Stimulated activated naive B cell treated with anti-CD40 and anti-IgM and Interleukin-4, amounts not matched to agents 10 μg/mL and 1 μg/mL and 100 μg/mL, for 72 hours (primary cell): ENCODE data around the gene EME2.
A peak's percentile ranks its signal among the peaks of the same experiment; 100 is the strongest.

Source experiments
- ATAC-seq, 2 donors: fragments of 150-1000 bp; cut with Tn5 transposase; replicated peaks; 2 replicates each; pipeline ENCODE4 v1.10.0; 2021; ENCODE audit warnings: moderate library complexity in 1 of 2
- DNase-seq: peaks from one replicate; pipeline ENCODE4 v3.0.0; 2021
- H3K27ac Mint-ChIP-seq: one replicate; pipeline ENCODE4 v1.8.0; 2022; ENCODE audit warnings: mild to moderate bottlenecking, mixed read lengths
- H3K27me3 Mint-ChIP-seq, 2 donors: one replicate each; pipeline ENCODE4 v1.8.0; 2022; ENCODE audit warnings: mixed read lengths in 2 of 2
- H3K36me3 Mint-ChIP-seq, 2 donors: one replicate each; pipeline ENCODE4 v1.8.0; 2022; ENCODE audit warnings: mixed read lengths in 2 of 2, mild to moderate bottlenecking in 1 of 2
- H3K4me1 Mint-ChIP-seq, 2 donors: one replicate each; pipeline ENCODE4 v1.8.0; 2022; ENCODE audit warnings: mixed read lengths in 2 of 2, mild to moderate bottlenecking in 1 of 2
- H3K4me3 Mint-ChIP-seq, 2 donors: one replicate each; pipeline ENCODE4 v1.8.0; 2022; ENCODE audit warnings: mild to moderate bottlenecking in 2 of 2, mixed read lengths in 2 of 2, moderate library complexity in 1 of 2
- H3K9me3 Mint-ChIP-seq, 2 donors: one replicate each; pipeline ENCODE4 v1.8.0; 2022; ENCODE audit warnings: mixed read lengths in 2 of 2, mild to moderate bottlenecking in 1 of 2

Gene EME2

GRCh38 chr16:1782408-1783264 is 10.0 kb downstream of the EME2 start, which contains the start of the genes NUBP2 and SPSB3:
TSS of gene NUBP2 (plus strand) at chr16:1782960. CDS start at chr16:1783021, 61 bp downstream.
TSS of gene SPSB3 (minus strand) at chr16:1782571. CDS start at chr16:1781483, 1,088 bp downstream.
- peaks cover 13 to 14% of the 10 kb centered on the region in 2 donors for H3K36me3 Mint-ChIP-seq
- peak within 1 kb of the TSS; percentile 94 for H3K27ac Mint-ChIP-seq
- ATAC-seq (peak; percentile 90 to 92), DNase-seq (peak; percentile 100)
- peaks cover 15 to 39% of the 10 kb centered on the region in 2 donors for H3K4me1 Mint-ChIP-seq
- peak within 1 kb of the TSS; percentile 89 to 96 for H3K4me3 Mint-ChIP-seq
- no peaks in the 10 kb centered on the region for H3K9me3 Mint-ChIP-seq
- H3K27me3 Mint-ChIP-seq: no peaks in the 10 kb centered on the region

- peaks cover 14 to 38% of the 10 kb centered on the region in 2 donors for H3K4me1 Mint-ChIP-seq
- H3K4me3 Mint-ChIP-seq: peak overlapping the region; percentile 60 to 64
- no peak for DNase-seq
- no peaks in the 10 kb centered on the region for H3K9me3 Mint-ChIP-seq
- ATAC-seq: no peak
- no peaks in the 10 kb centered on the region for H3K27me3 Mint-ChIP-seq
- peaks cover 18 to 20% of the 10 kb centered on the region in 2 donors for H3K36me3 Mint-ChIP-seq
- peak overlapping the region; percentile 67 for H3K27ac Mint-ChIP-seq
These were observed 12.6 kb downstream of the EME2 start for GRCh38 chr16:1784977-1785845.

GRCh38 chr16:1785846-1786170 is 13.2 kb downstream of the EME2 start:
- DNase-seq (no peak), ATAC-seq (no peak)
- peaks cover 20 to 24% of the 10 kb centered on the region in 2 donors for H3K36me3 Mint-ChIP-seq
- H3K4me1 Mint-ChIP-seq: peaks cover 14 to 35% of the 10 kb centered on the region in 2 donors
- no peaks in the 10 kb centered on the region for H3K27me3 Mint-ChIP-seq
- H3K4me3 Mint-ChIP-seq: no peak overlapping the region
- H3K27ac Mint-ChIP-seq: no peak overlapping the region
- H3K9me3 Mint-ChIP-seq: no peaks in the 10 kb centered on the region

GRCh38 chr16:1786242-1787055 is 13.8 kb downstream of the EME2 start:
- H3K27me3 Mint-ChIP-seq: no peaks in the 10 kb centered on the region

DNA sequence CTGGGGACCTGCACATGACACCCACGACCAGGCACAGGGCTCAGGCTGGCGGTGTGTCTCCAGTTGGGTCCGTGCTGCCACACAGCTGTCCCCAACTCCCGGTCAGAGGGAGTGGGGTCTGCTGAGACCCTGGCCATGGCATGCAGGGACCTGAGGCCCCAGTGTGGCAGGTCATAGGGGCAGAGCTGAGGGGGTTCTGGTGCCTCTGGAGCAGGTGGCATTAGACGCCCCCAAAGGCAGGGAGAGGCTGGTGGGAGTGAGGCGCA is 14.4 kb downstream of the EME2 start:
- Mint-ChIP-seq H3K36me3 (peaks cover 16 to 22% of the 10 kb centered on the region in 2 donors), H3K4me1 (peaks cover 6 to 24% of the 10 kb centered on the region in 2 donors), H3K27ac (no peak overlapping the region), H3K4me3 (no peak overlapping the region), H3K9me3 (no peaks in the 10 kb centered on the region), H3K27me3 (no peaks in the 10 kb centered on the region)
- ATAC-seq: no peak
- no peak for DNase-seq

More at GRCh38 chr16:1786242-1787055, 13.8 kb downstream of the EME2 start:
- Mint-ChIP-seq H3K9me3 (no peaks in the 10 kb centered on the region), H3K27ac (no peak overlapping the region), H3K4me1 (peaks cover 11 to 29% of the 10 kb centered on the region in 2 donors), H3K4me3 (no peak overlapping the region), H3K36me3 (peaks cover 20 to 26% of the 10 kb centered on the region in 2 donors)
- DNase-seq (no peak), ATAC-seq (no peak)

GRCh38 chr16:1787322-1788094 is 14.9 kb downstream of the EME2 start:
- DNase-seq (no peak), ATAC-seq (no peak)
- H3K27me3 Mint-ChIP-seq: no peaks in the 10 kb centered on the region
- H3K36me3 Mint-ChIP-seq: peaks cover 16 to 23% of the 10 kb centered on the region in 2 donors
- no peak overlapping the region for H3K4me3 Mint-ChIP-seq
- H3K4me1 Mint-ChIP-seq: peaks cover 6 to 23% of the 10 kb centered on the region in 2 donors
- no peaks in the 10 kb centered on the region for H3K9me3 Mint-ChIP-seq
- H3K27ac Mint-ChIP-seq: no peak overlapping the region

DNA sequence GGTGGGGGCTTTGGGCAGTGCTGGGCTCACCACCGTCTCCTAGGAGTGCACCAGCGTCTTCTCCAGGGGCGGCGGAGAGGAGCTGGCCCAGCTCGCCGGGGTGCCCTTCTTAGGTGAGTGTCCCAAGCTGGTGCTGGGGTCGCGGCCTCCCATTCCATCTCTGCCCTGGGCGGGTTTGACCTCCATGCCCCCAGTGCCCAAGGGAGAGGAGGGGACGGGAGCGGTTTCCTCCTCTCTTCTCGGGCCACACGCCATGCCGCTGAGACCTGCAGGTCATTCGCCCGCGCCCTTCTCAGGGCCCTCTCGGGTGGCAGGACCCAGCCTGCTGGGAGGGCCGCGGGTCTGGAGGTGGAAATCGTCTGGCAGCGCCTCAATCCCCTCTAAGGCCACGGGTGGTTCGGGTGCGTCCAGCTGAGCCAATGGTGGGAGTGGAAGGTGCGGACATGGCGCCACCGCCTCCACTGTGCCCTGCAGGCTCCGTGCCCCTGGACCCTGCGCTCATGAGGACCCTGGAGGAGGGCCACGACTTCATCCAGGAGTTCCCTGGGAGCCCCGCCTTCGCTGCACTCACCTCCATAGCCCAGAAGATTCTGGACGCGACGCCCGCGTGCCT is 15.6 kb downstream of the EME2 start:
- Mint-ChIP-seq H3K27ac (no peak overlapping the region), H3K36me3 (peaks cover 16 to 24% of the 10 kb centered on the region in 2 donors), H3K9me3 (no peaks in the 10 kb centered on the region), H3K27me3 (no peaks in the 10 kb centered on the region), H3K4me3 (no peak overlapping the region), H3K4me1 (peaks cover 6 to 23% of the 10 kb centered on the region in 2 donors)
- DNase-seq (no peak), ATAC-seq (no peak)

DNA sequence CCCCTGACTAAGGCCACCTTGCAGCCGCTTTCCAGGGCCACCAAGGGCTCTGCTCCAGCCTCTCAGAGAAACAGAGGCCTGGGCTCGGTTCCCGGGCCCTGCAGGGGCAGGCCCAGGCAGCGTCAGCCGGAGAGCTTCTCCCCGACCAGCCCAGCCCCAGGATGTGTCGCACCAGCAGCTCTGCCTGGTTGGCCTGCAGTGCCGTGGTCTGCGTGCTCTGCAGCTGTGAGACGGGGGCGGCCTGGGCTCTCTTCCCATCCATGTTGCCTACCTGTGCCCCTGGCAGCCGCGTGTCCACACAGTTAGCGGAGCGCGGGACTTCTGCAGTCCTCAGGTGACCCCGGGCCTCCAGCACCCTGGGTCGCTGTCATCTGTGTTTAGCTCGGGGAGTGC is 16.1 kb downstream of the EME2 start:
- no peaks in the 10 kb centered on the region for H3K27me3 Mint-ChIP-seq
- H3K9me3 Mint-ChIP-seq: no peaks in the 10 kb centered on the region
- DNase-seq (no peak), ATAC-seq (no peak)
- H3K27ac Mint-ChIP-seq: no peak overlapping the region
- H3K4me3 Mint-ChIP-seq: no peak overlapping the region
- peaks cover 6 to 21% of the 10 kb centered on the region in 2 donors for H3K4me1 Mint-ChIP-seq
- H3K36me3 Mint-ChIP-seq: peaks cover 16 to 24% of the 10 kb centered on the region in 2 donors

DNA sequence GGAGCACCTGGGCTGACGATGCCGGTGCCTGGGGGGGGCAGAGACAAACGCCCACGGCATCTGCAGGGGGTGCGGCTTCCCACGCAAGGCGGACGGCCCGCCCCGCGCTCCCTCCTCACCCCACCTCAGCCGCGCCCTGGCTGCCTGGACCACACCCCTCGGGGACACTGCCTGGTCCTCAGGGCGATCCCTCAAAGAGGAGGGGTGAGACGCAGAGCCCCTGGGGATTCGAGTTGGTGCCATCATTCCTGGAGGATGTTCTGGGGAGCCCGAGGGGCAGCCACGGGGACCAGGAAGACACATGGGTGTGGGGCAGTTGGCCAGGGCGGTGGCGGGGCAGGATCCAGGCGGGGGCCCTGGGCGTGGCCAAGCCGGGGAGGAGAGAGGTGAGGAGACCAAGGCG is 17.0 kb downstream of the EME2 start:
- H3K27me3 Mint-ChIP-seq: no peaks in the 10 kb centered on the region
- H3K27ac Mint-ChIP-seq: no peak overlapping the region
- DNase-seq (no peak), ATAC-seq (no peak)
- peaks cover 16 to 24% of the 10 kb centered on the region in 2 donors for H3K36me3 Mint-ChIP-seq
- H3K9me3 Mint-ChIP-seq: no peaks in the 10 kb centered on the region
- peaks cover 6 to 16% of the 10 kb centered on the region in 2 donors for H3K4me1 Mint-ChIP-seq
- H3K4me3 Mint-ChIP-seq: no peak overlapping the region

GRCh38 chr16:1790261-1790610 is 17.6 kb downstream of the EME2 start:
- Mint-ChIP-seq H3K4me3 (no peak overlapping the region), H3K36me3 (peaks cover 13 to 22% of the 10 kb centered on the region in 2 donors), H3K9me3 (no peaks in the 10 kb centered on the region), H3K4me1 (peaks cover 3 to 11% of the 10 kb centered on the region in 2 donors), H3K27ac (peak overlapping the region; percentile 3), H3K27me3 (no peaks in the 10 kb centered on the region)
- no peak for DNase-seq
- ATAC-seq: no peak

DNA sequence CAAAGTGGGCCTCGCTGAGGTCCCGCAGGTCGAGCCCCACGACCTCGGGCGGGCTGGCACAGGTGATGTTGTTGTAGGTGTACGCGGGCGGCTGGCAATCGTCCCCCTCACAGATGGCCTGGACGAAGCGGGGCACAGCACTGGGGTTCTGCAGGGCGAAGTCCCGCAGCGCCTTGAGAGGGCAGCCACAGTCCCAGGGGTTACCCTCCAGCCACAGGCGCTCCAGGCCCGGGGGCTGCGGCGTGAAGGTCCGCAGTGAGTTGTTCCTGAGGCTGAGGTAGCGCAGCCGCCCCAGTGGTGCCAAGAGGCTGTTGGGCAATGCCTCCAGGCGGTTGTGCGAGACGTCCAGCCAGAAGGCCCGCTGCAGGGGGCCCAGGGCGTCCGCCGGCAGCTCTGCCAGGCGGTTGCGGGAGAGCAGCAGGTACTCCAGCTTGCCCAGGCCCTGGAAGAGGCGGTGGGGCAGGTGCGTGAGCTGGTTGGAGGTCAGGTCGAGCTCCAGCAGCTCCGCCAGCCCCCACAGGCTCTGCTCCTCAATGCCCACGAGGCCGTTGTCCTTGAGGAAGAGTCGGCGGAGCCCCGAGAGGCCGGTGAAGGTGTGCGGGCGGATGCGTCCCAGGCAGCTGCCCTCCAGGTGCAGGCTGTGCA is 18.1 kb downstream of the EME2 start:
- Mint-ChIP-seq H3K9me3 (no peaks in the 10 kb centered on the region), H3K4me3 (no peak overlapping the region), H3K36me3 (peaks cover 10 to 25% of the 10 kb centered on the region in 2 donors), H3K27me3 (no peaks in the 10 kb centered on the region), H3K4me1 (peaks cover 2 to 6% of the 10 kb centered on the region in 2 donors), H3K27ac (peak overlapping the region; percentile 3)
- DNase-seq: no peak
- ATAC-seq: no peak

- Mint-ChIP-seq H3K27ac (no peak overlapping the region), H3K27me3 (no peaks in the 10 kb centered on the region), H3K4me1 (peaks cover 2 to 5% of the 10 kb centered on the region in 2 donors), H3K4me3 (no peak overlapping the region), H3K9me3 (no peaks in the 10 kb centered on the region), H3K36me3 (peaks cover 10 to 25% of the 10 kb centered on the region in 2 donors)
- ATAC-seq (no peak), DNase-seq (no peak)
These were observed 18.8 kb downstream of the EME2 start for GRCh38 chr16:1791256-1791942.
